NCI-H1436 treated with DMSO at 0.1 percent for 48 hours (cell line): ENCODE measurements around the gene TSC22D3.

Experiments used
- DNase-seq: peaks from one replicate; lab custom pipeline; 2025; lab: John Stamatoyannopoulos, UW

Gene TSC22D3

GRCh38 chrX:107760304-107761077, 15.1 kb downstream of the TSC22D3 start:
- no peak for DNase-seq

GRCh38 chrX:107758231-107758766, 17.3 kb downstream of the TSC22D3 start:
- DNase-seq: no peak

DNA sequence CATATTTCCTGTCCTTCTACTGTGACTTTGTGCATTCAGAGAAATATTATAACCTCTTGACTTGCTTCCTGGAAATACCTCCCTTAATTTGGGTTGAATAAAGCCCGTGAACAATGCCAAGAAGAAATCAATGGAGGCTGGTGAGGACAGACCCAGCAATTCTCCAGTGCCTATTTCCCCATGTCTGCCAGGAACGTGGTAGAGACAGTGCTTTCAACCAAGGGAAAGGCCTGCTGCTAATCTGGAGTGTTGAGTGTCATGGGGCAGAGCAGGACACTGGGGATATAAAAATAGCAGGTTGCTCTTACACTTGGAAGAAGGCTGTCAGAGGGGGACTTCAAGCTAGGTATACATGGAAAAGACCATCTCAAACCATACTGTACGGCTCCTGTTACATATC, 19.9 kb downstream of the TSC22D3 start:
- no peak for DNase-seq

DNA sequence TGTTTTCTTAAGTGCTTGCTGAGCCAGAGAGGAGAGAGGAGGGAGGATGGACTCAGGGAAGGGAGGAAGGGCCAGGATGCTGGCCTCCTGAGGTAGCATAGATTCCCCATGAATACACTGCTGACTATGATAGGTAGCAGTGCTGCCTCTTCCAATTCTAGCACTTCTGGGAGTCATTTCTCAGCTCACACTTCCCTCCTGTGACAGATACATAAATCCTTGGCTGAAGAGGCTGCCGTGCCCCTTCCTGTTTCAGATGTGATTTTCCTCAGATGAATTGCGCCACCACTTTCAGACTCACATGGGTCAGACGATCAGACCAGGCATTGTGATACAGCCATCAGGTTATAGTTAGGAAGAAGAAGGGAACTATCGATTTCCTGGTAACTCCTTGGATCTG, 22.4 kb downstream of the TSC22D3 start:
- no peak for DNase-seq

GRCh38 chrX:107752714-107753113, 22.9 kb downstream of the TSC22D3 start:
- DNase-seq: no peak

- DNase-seq: no peak
Measured at GRCh38 chrX:107752043-107752442, 23.5 kb downstream of the TSC22D3 start.

DNA sequence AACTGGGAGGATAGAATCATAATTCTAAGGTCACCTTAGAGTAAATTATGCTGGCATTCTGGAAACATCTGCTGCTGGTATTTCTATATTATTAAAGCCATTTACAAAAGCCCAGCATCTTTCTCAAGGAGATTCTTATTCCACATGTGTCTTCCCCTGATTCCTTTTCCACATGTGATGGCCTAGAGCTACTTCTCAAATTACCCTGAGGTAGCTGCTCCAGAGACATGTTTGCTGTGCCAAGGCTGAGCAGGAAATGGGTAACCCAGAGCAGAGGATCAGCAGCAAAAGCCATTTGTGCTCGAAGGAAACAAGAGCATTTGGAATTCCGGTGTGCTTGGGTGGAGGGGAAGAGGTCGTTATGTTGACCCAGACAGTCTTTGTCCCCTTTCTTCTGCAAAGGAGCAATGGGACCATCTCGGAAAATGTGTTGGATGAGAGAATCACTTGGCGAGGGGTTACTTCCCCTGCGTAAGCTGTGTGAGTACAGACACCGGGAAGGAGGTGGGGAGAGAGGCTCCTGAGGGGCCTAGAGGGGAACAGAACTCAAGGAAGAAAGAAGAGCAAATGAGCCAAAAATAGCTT, 24.6 kb downstream of the TSC22D3 start:
- DNase-seq: no peak

DNA sequence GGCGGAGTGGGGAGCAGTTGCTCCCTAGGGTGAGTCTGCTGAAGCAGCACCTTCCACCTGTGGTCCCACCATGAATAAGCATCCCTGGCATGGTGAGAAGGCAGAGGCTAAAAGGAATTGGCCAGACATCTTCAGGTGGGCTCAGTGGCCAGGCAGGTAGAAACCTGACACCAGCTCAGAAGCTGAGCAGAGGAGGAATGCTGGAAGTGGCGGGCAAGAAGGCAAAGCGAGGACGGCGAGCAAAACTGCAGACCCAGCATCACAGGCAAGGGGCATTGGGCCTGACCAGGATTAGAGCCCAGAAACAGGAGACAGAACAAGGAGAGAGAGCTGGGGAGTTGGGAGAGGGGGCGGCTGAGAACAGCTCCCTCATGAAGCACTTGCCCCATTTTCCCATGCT, 25.3 kb downstream of the TSC22D3 start:
- no peak for DNase-seq

- DNase-seq: no peak
Measured at GRCh38 chrX:107748506-107748905, 27.1 kb downstream of the TSC22D3 start.

DNA sequence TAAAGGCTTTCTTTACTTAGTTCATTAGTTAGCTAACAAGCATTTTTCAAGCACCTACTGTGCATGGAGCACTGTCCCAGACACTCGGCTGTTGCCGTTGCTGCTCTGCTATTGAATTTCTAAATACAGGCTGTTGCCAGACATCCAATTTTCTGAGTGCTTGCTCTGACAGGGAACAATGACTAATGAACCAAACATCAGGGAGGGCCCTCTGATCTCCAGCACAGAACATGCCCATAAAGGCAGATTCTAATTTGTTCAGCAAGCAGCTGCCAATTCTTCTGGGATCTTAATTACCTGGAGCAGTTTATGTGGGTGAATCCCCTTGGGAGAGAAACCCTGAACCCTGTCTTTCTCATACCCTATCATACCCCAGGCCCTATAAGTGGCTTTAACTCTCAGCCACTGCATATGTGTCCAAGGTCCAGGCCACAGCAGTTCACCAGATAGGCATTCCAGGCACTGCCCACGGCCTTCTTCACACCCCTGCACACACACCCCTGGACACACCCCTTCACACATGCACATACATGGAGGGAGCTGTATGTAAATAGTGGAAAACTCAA, 27.9 kb downstream of the TSC22D3 start:
- DNase-seq: peak; percentile 81

DNA sequence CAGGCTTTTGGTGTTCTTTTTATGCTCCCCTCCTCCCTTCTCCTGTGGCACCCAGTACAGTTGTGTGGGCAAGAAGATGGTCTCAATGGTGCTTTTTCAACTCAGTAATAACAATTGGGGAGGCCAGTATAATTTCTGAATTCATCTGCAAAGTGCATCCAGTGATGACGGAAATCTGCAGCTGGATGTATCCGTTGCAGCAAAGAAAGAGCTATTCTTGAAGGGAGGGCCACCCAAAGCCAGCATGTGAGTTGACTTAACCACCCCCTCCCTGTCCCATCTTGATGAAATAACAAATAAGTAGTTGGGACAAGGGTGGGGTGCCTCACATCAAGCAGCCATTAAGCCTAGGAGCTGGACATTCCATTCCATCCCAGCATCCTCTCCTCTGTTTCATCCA, 30.7 kb downstream of the TSC22D3 start:
- no peak for DNase-seq

DNA sequence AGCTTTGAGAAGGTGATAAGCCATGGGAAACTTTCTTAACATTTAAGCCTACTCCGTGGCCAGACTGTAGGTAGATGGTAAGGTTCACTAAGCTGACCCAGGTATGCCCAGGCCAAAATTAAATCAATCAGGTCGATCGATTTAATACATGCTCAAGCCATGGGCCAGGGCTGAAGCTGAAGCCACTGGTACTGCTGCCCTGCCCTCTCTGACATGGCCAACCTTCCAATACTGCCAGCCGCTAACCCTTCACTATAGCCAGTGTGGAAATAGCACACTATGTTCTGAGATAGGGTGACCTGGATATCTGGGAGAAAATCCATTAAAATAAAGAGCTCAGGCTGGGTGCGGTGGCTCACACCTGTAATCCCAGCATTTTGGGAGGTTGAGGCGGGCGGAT, 31.6 kb downstream of the TSC22D3 start:
- DNase-seq: no peak

GRCh38 chrX:107742700-107743191, 32.8 kb downstream of the TSC22D3 start:
- no peak for DNase-seq

GRCh38 chrX:107741404-107741790, 34.2 kb downstream of the TSC22D3 start:
- DNase-seq: no peak

GRCh38 chrX:107739541-107739940, 36.0 kb downstream of the TSC22D3 start:
- DNase-seq: no peak

DNA sequence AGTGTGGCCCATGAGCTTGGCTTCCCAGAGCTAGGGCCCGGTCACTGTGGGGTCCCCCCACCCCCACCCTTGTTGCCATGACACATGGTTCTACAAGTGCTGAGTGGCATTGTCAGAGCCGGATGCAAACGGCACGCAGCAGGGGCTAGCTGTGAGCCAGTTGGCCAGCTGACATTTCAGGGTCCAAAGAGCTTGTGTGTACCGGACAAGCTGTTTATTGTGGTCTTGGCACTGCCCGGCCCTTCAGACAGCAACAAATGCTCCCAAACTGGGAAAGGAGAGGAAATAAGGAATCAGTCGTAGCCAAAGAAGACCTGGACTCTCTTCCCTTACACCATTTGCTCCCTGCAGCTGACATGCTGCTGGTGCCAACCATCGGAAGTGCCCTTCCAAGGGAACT, 36.8 kb downstream of the TSC22D3 start:
- no peak for DNase-seq

DNA sequence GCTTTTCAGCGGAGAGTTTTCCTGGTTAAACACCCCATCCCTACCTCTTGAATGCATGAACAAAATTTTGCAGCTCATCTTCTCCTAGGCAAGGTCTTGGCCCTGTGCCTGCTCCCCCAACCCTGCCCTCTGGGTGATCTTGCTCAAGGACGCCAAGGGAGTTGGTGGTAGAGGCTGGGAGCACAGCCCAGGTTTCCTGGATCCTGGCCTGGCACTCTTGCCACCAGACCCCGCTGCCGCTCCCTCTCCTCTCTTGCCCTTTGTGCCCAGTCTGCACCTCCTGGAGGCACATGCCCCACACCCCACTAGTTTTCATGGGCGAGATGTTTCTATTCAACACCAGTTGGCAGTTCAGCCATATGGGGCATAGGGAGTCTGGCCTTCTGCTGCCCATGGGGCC, 37.3 kb downstream of the TSC22D3 start:
- no peak for DNase-seq

- no peak for DNase-seq
Measured at GRCh38 chrX:107736781-107737531, 38.6 kb downstream of the TSC22D3 start.

DNA sequence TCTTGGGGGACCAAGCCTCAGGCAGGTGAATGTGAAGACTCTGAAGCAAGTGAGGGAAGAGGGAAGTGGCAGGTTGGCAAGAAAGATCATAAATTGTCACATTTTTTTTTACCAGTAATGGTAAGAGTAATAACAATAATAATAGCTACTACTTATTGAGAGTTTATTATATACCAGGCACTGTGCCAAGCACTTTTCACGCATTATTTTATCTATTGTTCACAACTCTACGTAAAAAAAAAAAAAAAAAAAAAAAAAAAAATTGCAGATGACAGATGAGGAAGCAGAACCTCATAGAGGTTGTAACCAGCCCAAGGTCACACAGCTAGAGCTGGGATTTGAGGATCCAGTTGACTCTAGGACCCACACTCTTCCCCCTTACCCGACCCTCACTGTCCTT, 40.9 kb downstream of the TSC22D3 start:
- DNase-seq: no peak

GRCh38 chrX:107733686-107734085, 41.9 kb downstream of the TSC22D3 start:
- no peak for DNase-seq

DNA sequence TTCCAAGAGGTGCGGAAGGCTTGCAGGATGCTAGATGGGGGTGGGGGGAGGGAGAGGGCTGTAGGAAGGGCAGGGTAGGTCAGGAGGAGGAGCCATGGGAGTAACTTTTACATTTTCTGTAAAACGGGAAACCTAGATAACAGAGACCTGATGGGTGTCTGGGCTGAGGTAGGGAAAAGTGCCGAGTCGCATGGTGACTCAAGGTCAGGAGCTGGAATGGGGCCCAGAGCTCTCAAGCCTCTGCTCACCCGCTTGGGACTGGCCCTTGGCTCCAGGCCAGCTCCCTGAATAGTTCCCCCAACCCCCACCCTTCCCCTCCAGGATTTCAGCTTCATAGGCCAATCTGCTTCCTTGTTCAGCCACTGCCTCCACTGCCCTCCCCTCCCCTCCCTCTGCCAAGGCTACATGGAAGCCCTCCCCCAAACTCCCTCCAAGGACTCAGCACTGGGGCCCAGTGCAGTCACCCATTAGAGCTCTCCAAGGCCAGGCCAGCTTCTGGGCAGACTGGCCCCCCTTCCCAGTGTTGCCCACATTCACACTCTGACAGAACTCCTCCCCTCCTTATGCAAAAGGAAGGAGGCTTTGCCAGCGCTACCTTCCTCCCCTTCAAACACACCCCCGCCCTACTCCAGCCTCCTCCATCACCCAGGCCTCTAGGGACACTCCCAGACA, 43.6 kb downstream of the TSC22D3 start:
- DNase-seq: no peak
